Activated CD4-positive, alpha-beta T cell treated with anti-CD3 and anti-CD28 coated beads for 36 hours (primary cell): ENCODE measurements around the gene CLK4. TPM values are rescaled to one million over a fixed set of nuclear protein-coding genes. Genes with fewer than 3 reads are reported as not detected.
"Not testable (repeated sequence)": the region's sequence is repeated elsewhere in the genome, so short reads cannot be mapped to it uniquely, and the experiment has no call there.

Experiments
- ATAC-seq: fragments of 200-7000 bp; cut with Tn5 transposase; one replicate; pipeline ENCODE4 v1.10.0; 2021; ENCODE audit warnings: mild to moderate bottlenecking, moderate library complexity
- CTCF ChIA-PET: fragments of 350-600 bp; sonication (Branson Sonifier 250); formaldehyde crosslinking; loops from one replicate; lab custom pipeline; 2021; ENCODE audit warnings: antibody characterized with exemption; lab: Charles Lee
- POLR2A ChIA-PET: fragments of 350-600 bp; sonication (Branson Sonifier 250); formaldehyde crosslinking; loops from one replicate; lab custom pipeline; 2021; ENCODE audit warnings: antibody characterized with exemption, inconsistent platforms; lab: Charles Lee
- DNase-seq: peaks from one replicate; pipeline ENCODE4 v3.0.0-alpha.2; 2020
- H3K27ac Mint-ChIP-seq: one replicate; pipeline ENCODE4 v1.8.0; 2021; ENCODE audit warnings: mixed read lengths
- H3K27me3 Mint-ChIP-seq: one replicate; pipeline ENCODE4 v1.8.0; 2021; ENCODE audit warnings: mixed read lengths
- H3K36me3 Mint-ChIP-seq: one replicate; pipeline ENCODE4 v1.8.0; 2021; ENCODE audit warnings: low read depth, mixed read lengths
- H3K4me1 Mint-ChIP-seq: one replicate; pipeline ENCODE4 v1.8.0; 2021; ENCODE audit warnings: mixed read lengths
- H3K4me3 Mint-ChIP-seq: one replicate; pipeline ENCODE4 v1.8.0; 2021; ENCODE audit warnings: mild to moderate bottlenecking, moderate library complexity, mixed read lengths
- H3K9me3 Mint-ChIP-seq: one replicate; pipeline ENCODE4 v1.8.0; 2021; ENCODE audit warnings: low read depth, mixed read lengths
- intact Hi-C, 2 experiments: fragments of 100-400 bp; cut with DNase I in 1 of 2; cut with micrococcal nuclease in 1 of 2; formaldehyde crosslinking; loops; one replicate each; pipeline versions ENCODE4 v1.14.2 to v1.15.1; 2022 to 2024; cut with DNase I, micrococcal nuclease
- total RNA-seq, 2 experiments: library from RNA; stranded (reverse); gene quantifications; one replicate each; pipeline ENCODE4 v1.2.3, GENCODE V29; 2021

The CLK4 gene
- total RNA-seq, 2 experiments from 2014 or later, result 21.2 to 22.6 TPM

DNA sequence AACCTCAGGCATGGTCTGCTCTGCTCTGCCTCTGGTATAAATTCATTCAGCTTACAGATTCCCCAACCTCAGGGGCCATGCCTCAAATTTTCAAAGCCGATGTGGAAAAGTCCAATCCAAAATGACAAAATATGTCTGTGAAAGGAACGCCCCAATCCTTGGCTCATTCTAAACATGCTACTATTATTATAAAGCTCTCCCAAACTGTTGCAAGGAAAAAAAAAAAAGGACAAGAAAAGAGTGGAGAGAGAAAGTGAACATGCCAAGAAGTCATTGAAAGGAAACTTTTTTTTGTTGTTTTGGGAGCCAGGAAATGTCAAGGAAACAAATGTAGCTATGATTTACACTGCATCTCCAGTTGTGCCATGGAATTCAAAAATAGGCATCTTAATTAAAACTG, 40.5 kb downstream of the CLK4 start:
- Mint-ChIP-seq H3K27me3 (peaks cover 42% of the 10 kb centered on the region), H3K4me3 (no peak overlapping the region), H3K4me1 (peaks cover 5% of the 10 kb centered on the region), H3K27ac (no peak overlapping the region), H3K9me3 (no peaks in the 10 kb centered on the region), H3K36me3 (no peaks in the 10 kb centered on the region)
- DNase-seq, result no peak
- CTCF ChIA-PET, result interaction anchor here (0.6 kb wide), 1 partner anchor 9 kb away, joined by 3 read pairs; no protein-coding TSS in a partner anchor
- POLR2A ChIA-PET, result no interaction called here
- intact Hi-C loops, result loop anchor here in 1 of 2 experiments (5.0 kb wide), 1 partner anchor 304 kb away; no protein-coding TSS in a partner anchor
- no peak for ATAC-seq

DNA sequence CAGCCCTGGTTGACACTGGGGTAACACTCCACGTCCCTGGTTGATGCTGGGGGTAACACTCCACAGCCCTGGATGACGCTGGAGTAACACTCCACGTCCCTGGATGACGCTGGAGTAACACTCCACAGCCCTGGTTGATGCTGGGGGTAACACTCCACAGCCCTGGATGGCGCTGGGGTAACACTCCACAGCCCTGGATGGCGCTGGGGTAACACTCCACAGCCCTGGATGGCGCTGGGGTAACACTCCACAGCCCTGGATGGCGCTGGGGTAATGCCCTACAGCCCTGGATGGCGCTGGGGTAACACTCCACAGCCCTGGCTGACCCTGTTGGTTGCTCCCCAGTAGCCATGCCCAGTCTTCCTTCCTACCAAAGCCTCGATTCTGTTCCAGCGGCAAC, 41.4 kb downstream of the CLK4 start:
- H3K9me3 Mint-ChIP-seq, H3K4me3 Mint-ChIP-seq, H3K36me3 Mint-ChIP-seq, POLR2A ChIA-PET, H3K27ac Mint-ChIP-seq, CTCF ChIA-PET, H3K4me1 Mint-ChIP-seq: not testable (repeated sequence)
- peak; percentile 64 for DNase-seq
- ATAC-seq, result peak; percentile 79
- H3K27me3 Mint-ChIP-seq, result peaks cover 36% of the 10 kb centered on the region
- intact Hi-C loops, result loop anchor here in 1 of 2 experiments (5.0 kb wide), 1 partner anchor 303 kb away; no protein-coding TSS in a partner anchor

DNA sequence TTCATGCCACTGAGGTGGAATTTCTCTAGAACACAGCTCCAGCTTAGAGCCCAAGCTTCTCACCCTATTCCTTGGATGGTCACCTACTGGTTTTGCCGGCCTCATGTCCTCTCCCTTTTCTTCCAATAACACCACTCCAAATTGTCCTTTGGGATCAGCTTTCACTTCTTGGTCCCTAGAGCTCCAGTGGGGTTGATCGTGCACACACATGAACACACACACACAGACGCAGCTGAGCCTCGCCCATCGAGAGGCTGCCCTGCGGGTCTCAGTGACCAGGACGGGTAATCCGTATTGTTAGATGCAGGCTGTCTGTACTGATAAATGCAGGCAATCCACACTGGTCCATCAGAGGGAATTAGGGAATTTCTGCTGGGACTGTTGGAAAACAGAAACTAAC, 43.6 kb downstream of the CLK4 start:
- H3K36me3 Mint-ChIP-seq, result no peaks in the 10 kb centered on the region
- intact Hi-C loops, result no loop called here
- DNase-seq (no peak), ATAC-seq (no peak)
- H3K4me3 Mint-ChIP-seq, result no peak overlapping the region
- POLR2A ChIA-PET, result no interaction called here
- H3K4me1 Mint-ChIP-seq, result no peaks in the 10 kb centered on the region
- CTCF ChIA-PET, result no interaction called here
- no peaks in the 10 kb centered on the region for H3K9me3 Mint-ChIP-seq
- peaks cover 23% of the 10 kb centered on the region for H3K27me3 Mint-ChIP-seq
- H3K27ac Mint-ChIP-seq, result no peak overlapping the region

DNA sequence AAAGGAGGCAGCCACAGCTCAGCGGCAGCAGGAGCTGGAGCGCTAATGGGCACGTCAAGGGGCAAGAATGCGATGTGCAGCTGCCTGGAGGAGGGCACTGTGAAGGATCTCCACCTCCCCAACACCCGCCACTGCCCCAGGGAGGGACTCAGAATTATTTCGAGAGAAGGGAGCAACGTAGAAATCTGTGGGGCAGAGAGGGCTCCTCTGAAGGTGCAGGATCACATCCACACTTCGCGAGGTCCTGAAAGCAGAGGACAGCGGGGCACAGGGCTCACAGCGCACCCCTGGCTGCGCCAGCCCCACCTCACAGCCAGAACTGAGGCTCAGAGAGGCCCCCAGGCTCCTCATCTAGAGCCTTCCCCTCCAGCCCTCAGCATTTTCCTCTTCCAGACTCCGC, 44.6 kb downstream of the CLK4 start:
- H3K36me3 Mint-ChIP-seq, result no peaks in the 10 kb centered on the region
- H3K27me3 Mint-ChIP-seq, result peaks cover 19% of the 10 kb centered on the region
- no peak for ATAC-seq
- no peaks in the 10 kb centered on the region for H3K4me1 Mint-ChIP-seq
- intact Hi-C loops, result no loop called here
- CTCF ChIA-PET, result interaction anchor here (0.7 kb wide), 1 partner anchor 353 kb away, joined by 3 read pairs; no protein-coding TSS in a partner anchor
- POLR2A ChIA-PET, result no interaction called here
- H3K4me3 Mint-ChIP-seq, result no peak overlapping the region
- no peaks in the 10 kb centered on the region for H3K9me3 Mint-ChIP-seq
- H3K27ac Mint-ChIP-seq, result no peak overlapping the region
- DNase-seq, result no peak

DNA sequence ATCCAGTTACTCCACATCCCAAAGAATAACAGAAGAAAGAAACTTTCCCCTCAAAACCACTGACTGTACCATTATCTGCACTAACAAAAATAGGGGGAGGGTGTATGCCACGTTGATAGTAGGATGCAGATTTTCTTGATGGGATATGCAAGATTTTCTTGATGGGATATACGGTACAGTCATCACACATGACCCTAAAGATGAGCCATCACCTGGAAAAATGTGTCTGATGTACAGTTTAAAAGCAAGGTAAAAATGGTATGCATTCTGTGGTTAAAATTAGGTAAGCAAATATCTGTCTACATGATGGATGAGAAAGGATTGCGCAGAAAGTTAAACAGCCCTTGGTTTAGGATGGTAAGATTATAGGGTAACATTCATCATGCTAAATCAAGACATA, 45.2 kb downstream of the CLK4 start:
- H3K9me3 Mint-ChIP-seq, result no peaks in the 10 kb centered on the region
- no peaks in the 10 kb centered on the region for H3K4me1 Mint-ChIP-seq
- POLR2A ChIA-PET, result no interaction called here
- DNase-seq (no peak), ATAC-seq (no peak)
- peaks cover 21% of the 10 kb centered on the region for H3K27me3 Mint-ChIP-seq
- intact Hi-C loops, result no loop called here
- CTCF ChIA-PET, result interaction anchor here (0.7 kb wide), 1 partner anchor 352 kb away, joined by 3 read pairs; no protein-coding TSS in a partner anchor
- H3K27ac Mint-ChIP-seq, result no peak overlapping the region
- no peak overlapping the region for H3K4me3 Mint-ChIP-seq
- no peaks in the 10 kb centered on the region for H3K36me3 Mint-ChIP-seq

DNA sequence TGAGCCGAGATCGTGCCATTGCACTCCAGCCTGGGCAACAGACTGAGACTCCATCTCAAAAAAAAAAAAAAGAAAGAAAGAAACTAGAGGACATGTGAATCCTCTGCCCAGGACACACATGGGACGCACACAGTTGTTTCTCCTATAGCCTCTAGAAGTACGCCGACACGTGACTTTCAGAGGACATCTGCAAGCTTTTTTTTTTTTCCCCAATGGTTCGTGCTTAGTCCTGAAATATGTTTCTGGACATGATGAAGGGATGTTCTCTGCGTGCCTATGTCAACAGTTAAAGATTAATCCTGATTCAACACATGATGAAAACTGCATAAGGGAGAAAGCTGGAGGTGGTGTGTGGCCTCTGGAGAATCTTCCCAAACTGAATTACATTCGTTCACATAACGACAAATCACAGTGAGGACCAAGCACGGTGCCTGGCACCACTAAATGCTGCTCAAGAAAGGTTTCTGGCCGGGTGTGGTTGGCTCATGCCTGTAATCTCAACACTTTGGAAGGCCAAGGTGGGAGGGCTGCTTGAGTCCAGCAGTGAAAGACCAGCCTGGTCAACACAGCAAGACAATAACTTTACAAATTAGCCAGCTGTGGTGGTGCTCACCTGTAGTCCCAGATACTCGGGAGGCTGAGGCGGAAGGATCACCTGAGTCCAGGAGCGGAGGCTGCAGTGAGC, 46.4 kb downstream of the CLK4 start:
- no peak for ATAC-seq
- intact Hi-C loops, result no loop called here
- ChIA-PET POLR2A (no interaction called here), CTCF (no interaction called here)
- DNase-seq, result no peak
- H3K27ac Mint-ChIP-seq, result no peak overlapping the region
- no peaks in the 10 kb centered on the region for H3K36me3 Mint-ChIP-seq
- no peak overlapping the region for H3K4me3 Mint-ChIP-seq
- H3K4me1 Mint-ChIP-seq, result no peaks in the 10 kb centered on the region
- H3K27me3 Mint-ChIP-seq, result peaks cover 17% of the 10 kb centered on the region
- H3K9me3 Mint-ChIP-seq, result no peaks in the 10 kb centered on the region

DNA sequence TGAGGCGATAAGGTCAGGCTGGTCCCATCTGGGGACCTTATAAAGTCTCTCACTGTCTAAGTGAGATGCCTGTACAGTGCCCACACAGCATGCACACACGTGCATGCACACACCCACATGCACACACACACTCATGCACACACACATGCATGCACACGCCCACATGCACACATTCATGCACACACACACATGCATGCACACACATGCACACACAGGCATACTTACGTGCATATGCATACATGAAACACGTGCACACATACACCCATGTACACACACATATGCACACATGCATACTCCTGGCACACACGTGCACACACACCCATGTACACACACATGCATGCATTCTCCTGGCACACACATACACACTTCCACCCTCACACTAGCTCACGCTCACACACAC, 48.9 kb downstream of the CLK4 start:
- CTCF ChIA-PET, result no interaction called here
- intact Hi-C loops, result no loop called here
- Mint-ChIP-seq H3K9me3 (no peaks in the 10 kb centered on the region), H3K27me3 (peaks cover 20% of the 10 kb centered on the region), H3K4me1 (no peaks in the 10 kb centered on the region), H3K36me3 (no peaks in the 10 kb centered on the region), H3K27ac (no peak overlapping the region), H3K4me3 (no peak overlapping the region)
- POLR2A ChIA-PET, result no interaction called here
- DNase-seq, result no peak
- no peak for ATAC-seq

DNA sequence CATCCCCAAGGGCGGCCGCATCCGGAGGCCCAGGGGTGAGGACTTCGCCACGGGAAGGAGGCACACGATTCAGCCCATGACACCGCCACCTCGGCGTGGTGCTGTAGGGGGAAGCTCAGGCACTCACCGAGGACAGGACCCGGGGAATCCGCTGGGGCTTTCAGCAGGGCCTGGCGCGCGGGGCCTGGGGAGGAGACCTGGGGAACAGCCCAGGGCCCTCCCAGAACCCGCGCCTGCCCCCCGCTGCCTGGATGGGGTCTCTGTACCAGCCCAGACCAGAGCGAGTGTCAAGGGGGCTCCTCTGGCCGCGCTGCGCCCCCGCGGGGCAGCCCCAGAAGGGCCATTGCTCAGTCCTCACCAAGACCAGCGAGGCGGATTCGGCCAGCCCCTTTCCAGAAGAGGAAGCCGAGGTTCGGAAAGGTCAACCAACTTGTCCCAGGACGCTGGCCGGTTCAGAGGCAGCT, 49.4 kb downstream of the CLK4 start:
- no peak for ATAC-seq
- Mint-ChIP-seq H3K27ac (no peak overlapping the region), H3K27me3 (peaks cover 24% of the 10 kb centered on the region)

DNA sequence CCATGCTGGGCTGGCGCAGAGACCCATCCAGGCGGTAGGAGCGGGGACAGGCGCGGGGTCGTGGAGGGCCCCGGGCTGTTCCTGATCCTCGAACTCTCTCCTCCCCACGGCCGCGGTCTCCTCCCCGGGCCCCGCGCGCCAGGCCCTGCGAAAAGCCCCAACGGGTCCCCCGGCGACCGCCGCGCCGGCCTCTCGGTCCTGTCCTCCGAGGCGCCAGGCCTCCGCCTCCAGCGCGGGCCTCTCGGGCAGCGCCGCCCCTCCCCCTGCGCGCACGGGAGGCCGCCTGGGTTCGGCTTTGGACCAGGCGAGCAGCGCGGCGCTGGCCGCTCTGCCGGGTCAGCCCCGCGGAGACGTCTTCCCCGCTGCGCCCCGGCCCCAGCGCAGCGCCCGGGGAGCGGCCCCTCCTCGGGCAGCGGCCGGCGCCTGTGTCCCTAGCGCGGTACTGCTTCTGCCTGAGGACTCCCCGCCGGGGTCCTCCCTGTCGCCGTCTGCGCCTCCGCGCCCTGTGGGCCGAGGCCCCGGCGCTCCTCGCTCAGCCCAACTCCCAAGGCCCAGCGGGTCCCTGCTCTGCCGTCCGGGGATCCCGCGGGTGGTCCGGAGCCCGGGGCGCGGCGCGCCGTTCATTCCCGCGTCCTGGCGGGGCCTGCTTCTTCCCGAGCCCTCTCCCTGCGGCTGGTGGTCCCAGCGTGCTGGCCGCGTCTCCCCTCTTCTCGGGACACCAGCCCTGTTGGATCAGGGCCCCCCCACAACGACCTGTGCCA, 50.1 kb downstream of the CLK4 start:
- DNase-seq, result no peak
- ChIA-PET CTCF (no interaction called here), POLR2A (no interaction called here)
- intact Hi-C loops, result no loop called here
- Mint-ChIP-seq H3K9me3 (peaks cover 3% of the 10 kb centered on the region), H3K4me1 (no peaks in the 10 kb centered on the region), H3K27me3 (peaks cover 24% of the 10 kb centered on the region), H3K27ac (no peak overlapping the region), H3K4me3 (no peak overlapping the region), H3K36me3 (no peaks in the 10 kb centered on the region)
- no peak for ATAC-seq

More for the DNA sequence above, 49.4 kb downstream of the CLK4 start:
- ChIA-PET POLR2A (no interaction called here), CTCF (no interaction called here)
- DNase-seq, result no peak
- Mint-ChIP-seq H3K4me3 (no peak overlapping the region), H3K36me3 (no peaks in the 10 kb centered on the region), H3K9me3 (no peaks in the 10 kb centered on the region), H3K4me1 (no peaks in the 10 kb centered on the region)
- intact Hi-C loops, result no loop called here

DNA sequence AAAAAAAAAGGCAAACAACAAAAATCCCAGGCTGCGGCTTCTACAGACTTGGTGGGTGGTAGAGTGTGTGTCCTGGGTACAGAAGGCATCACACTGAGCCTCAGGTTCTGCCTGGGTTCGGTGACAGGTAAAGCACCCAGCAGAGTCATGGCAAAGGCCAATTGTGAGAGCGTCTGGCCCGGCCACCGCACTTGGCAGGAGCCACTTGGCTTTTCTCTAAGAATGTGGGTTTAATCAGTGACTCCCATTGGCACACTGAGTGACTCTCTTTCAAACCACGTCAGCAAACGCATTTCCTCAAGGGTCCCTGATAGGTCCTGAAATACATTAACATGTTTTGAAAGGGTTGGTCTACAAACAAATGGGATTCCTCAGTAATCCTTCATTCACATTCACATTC, 53.6 kb downstream of the CLK4 start:
- POLR2A ChIA-PET, result no interaction called here
- intact Hi-C loops, result no loop called here
- Mint-ChIP-seq H3K9me3 (peaks cover 3% of the 10 kb centered on the region), H3K27ac (no peak overlapping the region), H3K4me1 (no peaks in the 10 kb centered on the region), H3K27me3 (peaks cover 24% of the 10 kb centered on the region), H3K4me3 (no peak overlapping the region), H3K36me3 (no peaks in the 10 kb centered on the region)
- no peak for ATAC-seq
- no peak for DNase-seq
- CTCF ChIA-PET, result no interaction called here

DNA sequence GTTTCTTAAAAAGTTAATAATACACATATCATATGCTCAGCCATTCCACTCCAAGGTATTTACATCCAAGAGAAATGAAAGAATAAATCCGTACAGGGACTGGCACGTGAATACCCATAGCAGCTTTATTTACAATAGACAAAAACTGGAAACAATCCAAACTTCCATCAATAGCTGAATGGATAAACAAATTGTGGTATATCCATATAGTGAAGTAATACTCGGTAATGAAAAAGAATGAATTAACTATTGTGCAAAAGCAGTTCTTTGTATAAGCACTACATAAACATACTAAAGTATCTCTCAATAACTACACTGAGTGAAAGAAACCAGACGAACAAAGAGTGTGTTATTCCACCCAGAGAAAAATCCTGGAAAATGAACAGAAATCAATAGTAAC, 54.2 kb downstream of the CLK4 start:
- Mint-ChIP-seq H3K9me3 (peaks cover 3% of the 10 kb centered on the region), H3K27me3 (peaks cover 20% of the 10 kb centered on the region), H3K36me3 (no peaks in the 10 kb centered on the region), H3K27ac (no peak overlapping the region), H3K4me3 (no peak overlapping the region), H3K4me1 (no peaks in the 10 kb centered on the region)
- intact Hi-C loops, result no loop called here
- DNase-seq, result no peak
- CTCF ChIA-PET, result no interaction called here
- POLR2A ChIA-PET, result no interaction called here
- no peak for ATAC-seq

DNA sequence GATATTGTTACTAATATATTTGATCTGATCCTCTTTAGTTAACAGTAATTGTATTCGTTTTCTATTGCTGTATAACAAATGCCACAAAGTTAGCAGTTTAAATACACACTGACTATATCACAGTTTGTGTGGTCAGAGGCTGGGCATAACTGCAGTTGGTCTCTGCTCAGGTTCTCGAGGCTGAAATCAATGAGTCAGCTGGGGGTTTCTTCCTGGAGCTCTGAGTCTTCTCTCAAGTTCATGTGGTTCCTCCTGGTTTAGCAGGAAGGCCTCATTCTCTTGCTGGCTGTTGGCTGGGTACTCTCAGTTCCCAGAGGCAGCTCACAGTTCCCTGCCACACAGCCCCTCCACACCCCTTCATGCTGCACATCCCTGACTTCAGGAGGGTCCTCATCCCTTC, 57.4 kb downstream of the CLK4 start:
- ChIA-PET CTCF (no interaction called here), POLR2A (no interaction called here)
- ATAC-seq, result no peak
- no peak for DNase-seq
- Mint-ChIP-seq H3K27ac (no peak overlapping the region), H3K27me3 (peaks cover 20% of the 10 kb centered on the region), H3K36me3 (no peaks in the 10 kb centered on the region), H3K4me1 (no peaks in the 10 kb centered on the region), H3K4me3 (no peak overlapping the region), H3K9me3 (peaks cover 3% of the 10 kb centered on the region)
- intact Hi-C loops, result no loop called here
